SK-N-SH treated with all-trans-retinoic acid at 6 μM for 48 hours (cell line): ENCODE measurements around the gene DPF3.

Experiments
- ARNTL ChIP-seq: fragments of 450-650 bp; formaldehyde crosslinking; IDR thresholded peaks from 2 replicates; pipeline ENCODE4 v1.5.0; 2020; ENCODE audit warnings: low read depth, mild to moderate bottlenecking, moderate library complexity, borderline replicate concordance
- CSDC2 ChIP-seq: fragments of 250-450 bp; sonication (Bioruptor Pico); IDR thresholded peaks from 2 replicates; pipeline ENCODE4 v1.5.0; 2020; ENCODE audit warnings: mild to moderate bottlenecking, moderate library complexity
- ISL1 ChIP-seq: fragments of 250-450 bp; sonication (Bioruptor Pico); IDR thresholded peaks from 2 replicates; pipeline ENCODE4 v2.1.2; 2022; ENCODE audit warnings: mild to moderate bottlenecking, moderate library complexity
- OSR1 ChIP-seq: fragments of 250-450 bp; sonication (Bioruptor Pico); IDR thresholded peaks from 2 replicates; pipeline ENCODE4 v1.8.0; 2022; ENCODE audit warnings: moderate library complexity, mild to moderate bottlenecking, inconsistent platforms
- PPARA ChIP-seq: fragments of 250-450 bp; sonication (Bioruptor Pico); IDR thresholded peaks from 2 replicates; pipeline ENCODE4 v1.5.0; 2020; ENCODE audit warnings: mild to moderate bottlenecking, borderline replicate concordance
- RARB ChIP-seq: fragments of 250-450 bp; sonication (Bioruptor Pico); IDR thresholded peaks from 2 replicates; pipeline ENCODE4 v1.8.0; 2021; ENCODE audit warnings: mild to moderate bottlenecking, moderate library complexity
- SNAI2 ChIP-seq: fragments of 250-450 bp; sonication (Bioruptor Pico); IDR thresholded peaks from 2 replicates; pipeline ENCODE4 v1.5.0; 2020; ENCODE audit warnings: mild to moderate bottlenecking, moderate library complexity
- TOX ChIP-seq: fragments of 250-450 bp; sonication (Bioruptor Pico); IDR thresholded peaks from 2 replicates; pipeline ENCODE4 v1.8.0; 2021; ENCODE audit warnings: mild to moderate bottlenecking, moderate library complexity, borderline replicate concordance
- ZFP3 ChIP-seq: fragments of 250-450 bp; sonication (Bioruptor Pico); IDR thresholded peaks from 2 replicates; pipeline ENCODE4 v1.5.0; 2020; ENCODE audit warnings: mild to moderate bottlenecking, moderate library complexity
- ZFP30 ChIP-seq: fragments of 450-650 bp; formaldehyde crosslinking; IDR thresholded peaks from 2 replicates; pipeline ENCODE4 v1.5.0; 2022; ENCODE audit warnings: mild to moderate bottlenecking, moderate library complexity
- ZNF565 ChIP-seq: fragments of 450-650 bp; formaldehyde crosslinking; conservative IDR thresholded peaks from 2 replicates; pipeline ENCODE4 v1.5.0; 2020; ENCODE audit warnings: low read depth, mild to moderate bottlenecking, moderate library complexity
- ZNF8 ChIP-seq: fragments of 450-650 bp; formaldehyde crosslinking; IDR thresholded peaks from 2 replicates; pipeline ENCODE4 v1.5.0; 2020; ENCODE audit warnings: mild to moderate bottlenecking, moderate library complexity
- TF ChIP-seq, protein P1 (sequence below): fragments of 250-450 bp; sonication (Bioruptor Pico); IDR thresholded peaks from 2 replicates; pipeline ENCODE4 v1.8.0; 2020; ENCODE audit warnings: mild to moderate bottlenecking, moderate library complexity, borderline replicate concordance

DNA sequence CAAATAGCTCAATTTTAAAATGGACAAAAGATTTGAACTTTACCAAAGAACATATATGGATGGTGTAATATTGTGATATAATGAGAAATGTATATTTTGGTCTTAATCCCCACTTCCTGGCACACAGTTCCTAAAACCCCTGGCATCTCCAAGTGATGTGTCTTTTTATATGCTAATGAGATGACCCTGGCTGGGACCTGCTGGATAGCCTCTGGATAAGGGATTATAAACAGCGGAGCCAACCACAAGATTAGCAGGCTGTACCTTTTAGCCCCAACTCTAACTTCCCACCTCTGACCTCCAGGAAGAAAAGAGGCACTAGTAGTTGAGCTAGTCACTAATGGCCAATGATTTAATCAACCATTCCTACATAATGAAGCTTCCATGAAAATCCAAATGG is 130.0 kb downstream of the DPF3 start:
- no peak for TF ChIP-seq ZNF8 (CRISPR knock-in tag)
- no peak for TF ChIP-seq SNAI2 (CRISPR knock-in tag)
- no peak for TF ChIP-seq TOX (CRISPR knock-in tag)
- TF ChIP-seq PPARA = no peak
- TF ChIP-seq ZNF565 = no peak
- TF ChIP-seq ARNTL (CRISPR knock-in tag) = no peak
- TF ChIP-seq ZFP30 (CRISPR knock-in tag) = no peak
- TF ChIP-seq CSDC2 (CRISPR knock-in tag) = no peak
- no peak for TF ChIP-seq ISL1
- TF ChIP-seq, protein P1, sequence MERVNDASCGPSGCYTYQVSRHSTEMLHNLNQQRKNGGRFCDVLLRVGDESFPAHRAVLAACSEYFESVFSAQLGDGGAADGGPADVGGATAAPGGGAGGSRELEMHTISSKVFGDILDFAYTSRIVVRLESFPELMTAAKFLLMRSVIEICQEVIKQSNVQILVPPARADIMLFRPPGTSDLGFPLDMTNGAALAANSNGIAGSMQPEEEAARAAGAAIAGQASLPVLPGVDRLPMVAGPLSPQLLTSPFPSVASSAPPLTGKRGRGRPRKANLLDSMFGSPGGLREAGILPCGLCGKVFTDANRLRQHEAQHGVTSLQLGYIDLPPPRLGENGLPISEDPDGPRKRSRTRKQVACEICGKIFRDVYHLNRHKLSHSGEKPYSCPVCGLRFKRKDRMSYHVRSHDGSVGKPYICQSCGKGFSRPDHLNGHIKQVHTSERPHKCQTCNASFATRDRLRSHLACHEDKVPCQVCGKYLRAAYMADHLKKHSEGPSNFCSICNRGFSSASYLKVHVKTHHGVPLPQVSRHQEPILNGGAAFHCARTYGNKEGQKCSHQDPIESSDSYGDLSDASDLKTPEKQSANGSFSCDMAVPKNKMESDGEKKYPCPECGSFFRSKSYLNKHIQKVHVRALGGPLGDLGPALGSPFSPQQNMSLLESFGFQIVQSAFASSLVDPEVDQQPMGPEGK (CRISPR knock-in tag) = no peak
- TF ChIP-seq ZFP3 (CRISPR knock-in tag) = no peak
- TF ChIP-seq RARB = no peak
- TF ChIP-seq OSR1 (CRISPR knock-in tag) = no peak
